ENCODE results near the gene GPRIN3. TPM values are rescaled to one million over a fixed set of nuclear protein-coding genes. Genes with fewer than 3 reads are reported as not detected.

GPRIN3 gene
- total RNA-seq = 7.3 TPM
- long read RNA-seq, full-length matches to known transcripts = 5 of 7 reads
- long read RNA-seq, partial matches to known transcripts = 0 of 7 reads
- long read RNA-seq, other reads (novel, unspliced or antisense) = 2 of 7 reads

- DNase-seq (ENCODE audit: low spot score) = peak; percentile 82
- intact Hi-C loops (cut with DNase I) = loop anchor here (2.0 to 10.0 kb wide), 3 partner anchors 50 to 127 kb away; no protein-coding TSS in a partner anchor
Measured at GRCh38 chr4:89307446-89308160, at the start of gene GPRIN3. Gene GPRIN3 (minus strand): TSS chr4:89307800. CDS start chr4:89250110, 57,690 bp downstream.

GRCh38 chr4:89357340-89357739 lies 49.7 kb upstream of the GPRIN3 start:
- intact Hi-C loops (cut with DNase I) = no loop called here
- DNase-seq (ENCODE audit: low spot score) = no peak

- no peak for DNase-seq (ENCODE audit: low spot score)
- intact Hi-C loops (cut with DNase I) = no loop called here
Measured at GRCh38 chr4:89356086-89356485, 48.5 kb upstream of the GPRIN3 start.

- DNase-seq (ENCODE audit: low spot score) = no peak
- intact Hi-C loops (cut with DNase I) = no loop called here
Measured at GRCh38 chr4:89353514-89353913, 45.9 kb upstream of the GPRIN3 start.

- intact Hi-C loops (cut with DNase I) = no loop called here
- DNase-seq (ENCODE audit: low spot score) = no peak
Measured at GRCh38 chr4:89352541-89352940, 44.9 kb upstream of the GPRIN3 start.

GRCh38 chr4:89351201-89351600 lies 43.6 kb upstream of the GPRIN3 start:
- intact Hi-C loops (cut with DNase I) = no loop called here
- DNase-seq (ENCODE audit: low spot score) = no peak

GRCh38 chr4:89347363-89348025 lies 39.9 kb upstream of the GPRIN3 start:
- intact Hi-C loops (cut with DNase I) = no loop called here
- no peak for DNase-seq (ENCODE audit: low spot score)

GRCh38 chr4:89344571-89344970 lies 37.0 kb upstream of the GPRIN3 start:
- DNase-seq (ENCODE audit: low spot score) = no peak
- intact Hi-C loops (cut with DNase I) = no loop called here

GRCh38 chr4:89338206-89338605 lies 30.6 kb upstream of the GPRIN3 start:
- intact Hi-C loops (cut with DNase I) = no loop called here

GRCh38 chr4:89337681-89338080 lies 30.1 kb upstream of the GPRIN3 start:
- intact Hi-C loops (cut with DNase I) = no loop called here
- DNase-seq (ENCODE audit: low spot score) = no peak

More at GRCh38 chr4:89338206-89338605, 30.6 kb upstream of the GPRIN3 start:
- no peak for DNase-seq (ENCODE audit: low spot score)

- no peak for DNase-seq (ENCODE audit: low spot score)
- intact Hi-C loops (cut with DNase I) = no loop called here
Measured at GRCh38 chr4:89336818-89337420, 29.3 kb upstream of the GPRIN3 start.

- no peak for DNase-seq (ENCODE audit: low spot score)
- intact Hi-C loops (cut with DNase I) = no loop called here
Measured at GRCh38 chr4:89334830-89335229, 27.2 kb upstream of the GPRIN3 start.

- no peak for DNase-seq (ENCODE audit: low spot score)
- intact Hi-C loops (cut with DNase I) = no loop called here
Measured at GRCh38 chr4:89334311-89334710, 26.7 kb upstream of the GPRIN3 start.

- intact Hi-C loops (cut with DNase I) = no loop called here
- no peak for DNase-seq (ENCODE audit: low spot score)
Measured at GRCh38 chr4:89331686-89332544, 24.3 kb upstream of the GPRIN3 start.

GRCh38 chr4:89331197-89331596 lies 23.6 kb upstream of the GPRIN3 start:
- intact Hi-C loops (cut with DNase I) = no loop called here

GRCh38 chr4:89329280-89329679 lies 21.7 kb upstream of the GPRIN3 start:
- DNase-seq (ENCODE audit: low spot score) = no peak
- intact Hi-C loops (cut with DNase I) = no loop called here

More at GRCh38 chr4:89331197-89331596, 23.6 kb upstream of the GPRIN3 start:
- DNase-seq (ENCODE audit: low spot score) = no peak

- intact Hi-C loops (cut with DNase I) = no loop called here
- DNase-seq (ENCODE audit: low spot score) = no peak
Measured at GRCh38 chr4:89324671-89325070, 17.1 kb upstream of the GPRIN3 start.

GRCh38 chr4:89322671-89323070 lies 15.1 kb upstream of the GPRIN3 start:
- intact Hi-C loops (cut with DNase I) = no loop called here
- DNase-seq (ENCODE audit: low spot score) = no peak

- no peak for DNase-seq (ENCODE audit: low spot score)
- intact Hi-C loops (cut with DNase I) = no loop called here
Measured at GRCh38 chr4:89319756-89320155, 12.2 kb upstream of the GPRIN3 start.

GRCh38 chr4:89316931-89317366 lies 9.3 kb upstream of the GPRIN3 start:
- no peak for DNase-seq (ENCODE audit: low spot score)
- intact Hi-C loops (cut with DNase I) = no loop called here
